Activated CD4-positive, alpha-beta T cell treated with anti-CD3 and anti-CD28 coated beads, Interleukin-2, amount 50 U/mL, for 1 hour (primary cell): ENCODE data around the gene AHDC1.

ENCODE experiments used
- DNase-seq: peaks from one replicate; pipeline ENCODE4 v3.0.0-alpha.2; 2020

The AHDC1 gene

DNA sequence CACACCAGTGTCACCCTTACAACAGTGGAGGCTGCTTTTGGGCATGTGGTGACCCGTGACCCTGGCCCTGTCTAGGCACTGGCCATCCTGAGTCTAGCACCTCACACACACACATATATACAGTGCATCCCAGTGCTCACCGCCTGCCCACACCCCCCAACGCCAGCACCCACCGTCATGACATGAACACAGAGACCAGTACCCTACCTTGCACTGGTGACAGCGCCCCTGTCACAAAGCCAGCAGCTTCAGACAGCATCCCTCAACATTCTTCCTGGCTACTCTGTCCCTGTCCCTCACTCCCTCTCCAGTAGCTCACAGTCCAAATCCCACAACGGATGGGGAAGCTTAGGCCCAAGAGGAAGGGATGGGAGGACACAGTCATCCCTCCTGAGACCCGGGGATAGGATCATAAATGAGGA is 27.1 kb downstream of the AHDC1 start:
- DNase-seq = no peak

DNA sequence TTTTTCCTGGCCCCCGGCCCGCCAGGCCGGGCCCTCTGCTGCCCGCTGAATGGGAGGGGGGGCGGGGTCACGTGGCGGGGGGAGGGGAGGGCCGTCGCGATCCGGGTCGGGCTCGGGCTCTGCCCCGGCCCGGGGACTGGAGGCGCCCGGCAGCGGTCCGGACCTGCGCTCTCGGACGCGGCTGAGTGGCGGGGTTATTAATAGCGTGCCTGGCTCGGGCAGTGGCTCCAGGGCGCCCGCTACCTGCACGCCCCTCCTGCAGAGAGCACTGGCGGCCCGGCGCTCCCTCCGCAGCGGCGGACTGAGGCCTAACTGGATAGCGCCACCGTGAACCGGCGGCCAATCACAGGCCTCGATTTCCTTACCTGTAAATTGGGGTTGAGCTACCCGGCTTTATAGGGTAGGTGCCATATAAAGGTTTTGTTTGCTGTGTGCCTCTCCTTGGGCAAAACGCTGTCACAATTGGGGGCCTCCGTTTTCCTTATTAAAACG is 28.1 kb downstream of the AHDC1 start:
- no peak for DNase-seq

DNA sequence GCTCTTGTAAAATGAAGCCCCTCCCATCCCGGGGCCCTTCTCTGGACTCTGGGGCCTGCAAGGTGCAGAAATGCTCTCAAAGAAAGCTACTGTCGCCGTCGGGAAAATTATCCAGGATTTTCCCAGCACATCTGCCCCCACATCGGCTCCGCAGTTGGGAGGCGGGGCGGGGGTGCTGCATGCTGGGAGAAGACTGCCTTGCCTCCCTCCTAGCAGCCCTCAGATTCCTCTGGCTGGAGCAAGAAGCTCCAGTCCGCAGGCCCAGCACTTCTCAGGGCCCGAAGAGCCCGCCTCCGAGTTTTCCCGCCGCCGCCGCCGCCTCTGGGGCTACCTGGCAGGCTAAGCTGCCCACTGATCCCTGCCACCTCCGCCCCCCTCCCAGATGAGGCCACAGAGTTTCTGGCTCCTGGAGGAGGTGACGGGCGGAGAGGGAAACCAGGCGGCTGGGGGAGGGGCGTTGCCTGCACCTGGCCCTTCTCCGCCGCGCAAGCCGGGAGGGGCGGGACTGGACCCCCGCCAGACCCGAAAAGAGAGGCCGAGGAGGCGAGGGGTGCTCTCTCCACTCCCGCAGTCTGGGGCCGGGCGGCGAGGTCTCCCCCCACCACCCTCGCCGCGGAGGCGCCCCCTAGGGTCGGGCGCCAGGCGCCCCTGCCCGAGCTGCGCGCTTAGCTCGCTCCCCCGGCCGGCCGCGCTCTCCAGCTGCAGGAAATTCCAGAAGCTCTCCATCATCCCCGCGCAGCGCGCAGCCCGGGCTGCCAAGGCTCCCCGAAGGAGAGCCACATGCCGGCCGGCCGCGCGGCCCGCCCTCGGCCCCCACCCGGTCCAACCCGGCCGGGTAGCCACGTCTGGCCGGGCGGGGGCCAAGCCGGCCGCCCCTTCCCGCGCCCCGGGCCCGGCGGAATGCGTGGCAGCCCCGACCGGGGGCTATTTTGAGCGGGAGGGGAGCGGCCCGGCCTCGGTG is 28.8 kb downstream of the AHDC1 start:
- DNase-seq = no peak

DNA sequence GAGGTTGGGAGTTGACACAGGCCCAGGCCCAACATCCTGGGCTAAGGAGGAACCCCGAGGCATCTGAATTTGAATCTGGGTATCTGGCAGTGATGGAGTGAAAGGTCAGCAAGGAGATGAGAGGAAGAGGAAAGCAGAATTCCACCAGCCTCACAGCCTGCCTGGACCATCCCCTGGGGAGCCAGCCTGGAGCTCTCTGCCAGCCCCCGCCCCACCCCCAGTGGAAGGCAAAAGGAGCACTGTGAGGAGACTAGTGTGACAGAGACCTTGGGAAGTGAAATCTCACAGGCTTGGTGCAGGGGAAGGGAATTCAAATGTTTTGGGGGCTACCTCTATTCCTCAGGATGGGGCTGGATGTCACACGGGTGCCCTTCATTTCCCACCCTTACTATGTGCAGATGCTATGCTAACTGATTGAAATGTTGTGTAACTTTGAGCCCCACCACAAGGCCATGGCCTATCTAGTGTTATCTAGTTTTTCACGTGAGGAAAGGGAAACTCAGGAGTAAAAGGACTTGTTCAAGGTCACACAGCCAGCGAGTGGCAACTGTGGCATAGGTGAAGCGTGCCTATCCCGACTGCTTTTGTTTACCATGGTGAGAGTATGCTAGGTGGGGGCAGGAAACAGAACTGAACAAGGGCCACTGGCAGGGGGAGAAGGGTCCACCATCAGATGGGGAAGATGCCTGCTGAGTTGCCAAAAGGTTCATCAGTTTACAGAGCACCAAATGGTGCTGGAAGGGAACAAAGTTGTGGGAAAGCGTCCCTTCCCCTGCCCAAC is 29.8 kb downstream of the AHDC1 start:
- DNase-seq = no peak

DNA sequence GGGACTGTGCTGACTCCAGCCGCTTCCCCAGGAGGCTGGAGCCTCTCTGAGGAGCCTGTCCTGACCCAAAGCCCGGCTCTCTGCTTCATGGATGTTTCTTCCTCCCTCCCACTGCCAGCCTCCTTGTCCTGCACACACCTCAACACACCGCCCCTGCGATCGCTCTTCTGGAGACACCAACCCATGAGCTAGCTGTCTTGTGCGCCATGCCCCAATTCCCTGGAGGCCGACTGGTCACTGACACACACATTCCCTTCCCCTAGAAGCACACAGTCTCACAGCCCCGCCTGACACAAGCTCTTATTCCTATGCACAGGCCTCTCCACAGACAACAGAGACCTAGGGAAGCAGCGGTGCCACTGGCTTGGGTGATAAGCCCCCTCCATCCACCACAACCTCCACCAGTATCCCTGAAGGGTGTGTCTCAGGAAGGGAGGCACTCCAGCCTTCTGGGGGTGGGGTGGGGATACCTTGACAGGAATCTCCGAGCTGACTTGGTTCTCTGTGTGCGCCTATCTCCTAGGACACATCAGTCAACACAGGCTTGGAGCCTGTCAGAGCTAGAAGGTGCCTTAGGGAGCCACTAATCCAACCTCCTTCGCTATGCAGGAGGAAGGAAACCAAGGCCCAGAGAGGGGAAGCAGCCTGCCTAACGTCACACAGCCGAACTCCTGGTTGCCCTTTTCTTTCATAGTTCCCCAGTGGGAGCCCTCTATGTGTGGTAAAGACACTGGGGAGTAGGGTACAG is 31.1 kb downstream of the AHDC1 start:
- DNase-seq = no peak

DNA sequence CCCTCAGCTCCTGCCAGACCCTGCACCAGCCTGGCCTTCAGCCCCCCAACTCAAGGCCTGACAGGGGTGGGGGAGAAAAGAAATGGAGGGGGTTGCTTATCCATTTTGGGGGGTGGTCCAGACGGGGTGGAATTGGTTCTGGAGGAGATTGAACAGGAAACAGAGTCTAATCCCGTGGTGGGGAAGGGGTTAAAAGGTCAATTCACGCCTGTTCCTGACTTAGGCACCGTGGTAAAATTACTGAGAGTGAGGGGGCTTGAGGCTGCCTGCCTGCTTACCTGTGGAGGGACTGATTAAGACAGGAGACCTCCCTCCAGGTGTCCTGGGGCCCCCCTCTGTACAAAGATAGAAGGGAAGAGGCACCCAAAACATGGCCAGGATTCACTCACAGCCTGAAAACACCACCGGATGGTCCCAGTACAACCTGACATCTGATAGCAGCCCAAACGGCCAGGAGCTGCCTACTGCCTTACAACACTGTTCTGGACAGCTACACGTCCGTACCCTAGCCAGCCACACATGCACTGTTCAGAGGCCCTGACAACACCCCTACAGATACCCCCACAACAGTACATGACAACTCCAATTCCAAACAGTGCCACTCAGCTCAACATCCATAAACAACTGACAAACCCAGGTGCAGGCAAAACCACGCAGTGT is 31.8 kb downstream of the AHDC1 start:
- no peak for DNase-seq

DNA sequence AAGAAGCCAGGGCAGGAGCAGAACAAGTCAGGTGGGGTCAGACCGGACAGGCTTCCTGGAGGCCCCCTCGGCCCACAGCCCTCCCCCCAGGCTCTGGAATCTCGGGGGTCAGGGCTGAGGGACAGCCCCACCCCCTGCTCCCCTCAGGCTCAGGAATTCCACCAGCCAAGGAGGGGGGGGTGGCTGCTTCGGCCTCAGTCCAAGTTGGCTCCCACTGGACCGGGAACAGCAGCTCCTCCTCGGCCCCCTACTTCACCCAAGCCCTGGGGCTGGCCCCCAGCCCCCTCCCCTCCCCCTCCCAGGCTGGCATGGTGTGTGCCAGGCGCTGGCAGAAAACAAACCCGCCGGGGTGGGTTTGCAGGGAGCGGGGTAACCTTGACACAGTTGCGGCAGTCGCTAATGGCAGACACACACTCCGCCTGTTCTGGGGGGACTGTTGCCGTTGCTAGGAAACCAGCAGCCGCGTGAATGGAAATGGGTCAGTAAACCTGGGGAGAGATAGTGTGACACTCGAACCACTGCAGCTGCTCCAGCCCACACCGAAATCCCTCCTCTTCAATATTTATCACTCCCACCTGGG is 32.4 kb downstream of the AHDC1 start:
- DNase-seq = no peak

DNA sequence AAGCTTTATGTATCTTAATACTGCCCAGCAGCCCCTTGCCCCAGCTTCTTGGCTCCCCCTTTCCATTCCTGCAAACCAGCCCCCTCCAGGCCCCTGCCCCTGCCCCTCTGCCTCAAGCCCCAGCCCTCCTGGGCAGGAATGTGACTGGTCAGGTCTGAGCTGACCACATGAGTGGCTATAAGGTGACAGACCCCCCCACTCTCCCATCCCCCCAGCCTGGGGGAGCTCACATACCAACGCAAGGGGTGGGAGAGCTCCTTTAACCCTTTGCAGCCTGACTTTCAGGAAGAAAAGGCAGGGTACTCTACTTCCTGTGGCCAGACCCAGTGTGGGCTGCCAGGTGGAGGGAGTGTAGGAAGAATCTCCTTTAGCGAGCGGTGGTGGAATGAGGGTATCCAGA is 33.2 kb downstream of the AHDC1 start:
- no peak for DNase-seq

DNA sequence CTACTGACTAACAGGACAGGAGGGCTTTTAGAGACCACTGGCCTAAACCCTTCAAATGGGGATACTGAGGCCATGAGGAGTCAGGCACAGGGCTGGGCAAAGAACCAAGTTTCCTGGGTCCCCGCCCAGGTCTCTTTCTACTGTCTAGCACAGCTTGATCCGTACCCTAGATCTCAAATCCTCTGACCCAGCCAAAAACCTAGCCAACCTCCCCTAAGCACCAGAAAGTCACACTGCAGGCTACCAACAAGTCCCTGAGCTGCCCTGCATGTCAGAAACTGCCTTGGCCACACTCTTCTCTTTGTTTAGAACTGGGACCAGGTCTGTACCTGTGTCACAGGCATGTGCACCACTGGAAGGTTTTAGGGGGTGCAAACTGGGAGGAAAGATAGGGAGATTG is 33.6 kb downstream of the AHDC1 start:
- DNase-seq = no peak

DNA sequence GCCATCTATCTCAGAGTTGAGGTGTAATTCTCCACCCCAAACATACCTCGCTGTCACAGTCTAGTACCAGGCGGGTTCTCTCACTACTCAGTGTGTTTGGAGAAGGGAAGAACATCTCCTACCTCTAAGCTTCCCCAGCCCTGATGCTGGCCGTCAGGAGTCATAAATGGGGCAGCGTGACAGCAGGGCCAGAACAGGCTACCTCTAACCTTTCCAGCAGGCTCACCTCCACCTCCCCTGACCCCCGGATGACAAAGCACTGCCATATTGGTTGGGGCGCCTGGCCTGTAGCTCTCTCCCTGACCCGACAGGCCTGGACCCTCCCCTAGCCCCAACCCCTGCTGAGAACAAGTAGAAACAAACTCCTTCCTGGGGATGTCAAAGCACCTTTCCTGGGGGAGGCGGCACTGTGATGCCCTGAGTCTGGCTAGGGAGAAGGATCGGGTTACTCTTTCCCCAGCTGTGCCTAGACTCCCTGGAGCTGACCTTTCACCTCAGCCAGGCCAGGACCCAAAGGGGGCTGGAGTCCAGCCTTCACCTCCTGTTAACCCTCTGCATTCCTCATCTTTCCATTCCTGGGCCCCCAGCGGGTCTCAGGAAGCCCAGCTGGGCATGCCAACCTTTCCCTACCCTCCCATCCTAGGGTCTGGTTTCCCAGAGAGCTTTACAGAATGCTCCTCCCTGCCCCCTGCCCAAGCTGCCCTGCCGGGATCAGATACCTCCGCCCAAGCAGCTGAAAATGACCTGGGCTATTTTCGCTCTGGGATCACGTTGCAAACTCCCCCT is 34.2 kb downstream of the AHDC1 start:
- no peak for DNase-seq

DNA sequence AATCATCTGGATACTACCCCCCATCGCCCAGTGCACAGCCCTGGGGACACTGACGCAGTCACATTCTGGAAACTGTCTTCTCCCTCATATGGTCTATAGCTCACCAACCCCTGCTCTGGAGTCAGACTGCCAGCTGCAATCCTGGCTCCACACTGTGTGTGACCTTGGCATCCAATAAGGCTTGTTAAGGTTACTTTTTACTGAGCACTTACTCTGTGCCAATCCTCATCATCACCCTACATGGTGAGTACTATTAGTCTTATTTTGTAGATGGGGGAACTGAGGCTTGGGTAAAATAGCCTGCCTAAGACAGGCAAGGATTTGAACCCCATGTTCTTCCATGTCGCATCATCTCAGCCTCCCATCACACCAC is 34.9 kb downstream of the AHDC1 start:
- DNase-seq = no peak

DNA sequence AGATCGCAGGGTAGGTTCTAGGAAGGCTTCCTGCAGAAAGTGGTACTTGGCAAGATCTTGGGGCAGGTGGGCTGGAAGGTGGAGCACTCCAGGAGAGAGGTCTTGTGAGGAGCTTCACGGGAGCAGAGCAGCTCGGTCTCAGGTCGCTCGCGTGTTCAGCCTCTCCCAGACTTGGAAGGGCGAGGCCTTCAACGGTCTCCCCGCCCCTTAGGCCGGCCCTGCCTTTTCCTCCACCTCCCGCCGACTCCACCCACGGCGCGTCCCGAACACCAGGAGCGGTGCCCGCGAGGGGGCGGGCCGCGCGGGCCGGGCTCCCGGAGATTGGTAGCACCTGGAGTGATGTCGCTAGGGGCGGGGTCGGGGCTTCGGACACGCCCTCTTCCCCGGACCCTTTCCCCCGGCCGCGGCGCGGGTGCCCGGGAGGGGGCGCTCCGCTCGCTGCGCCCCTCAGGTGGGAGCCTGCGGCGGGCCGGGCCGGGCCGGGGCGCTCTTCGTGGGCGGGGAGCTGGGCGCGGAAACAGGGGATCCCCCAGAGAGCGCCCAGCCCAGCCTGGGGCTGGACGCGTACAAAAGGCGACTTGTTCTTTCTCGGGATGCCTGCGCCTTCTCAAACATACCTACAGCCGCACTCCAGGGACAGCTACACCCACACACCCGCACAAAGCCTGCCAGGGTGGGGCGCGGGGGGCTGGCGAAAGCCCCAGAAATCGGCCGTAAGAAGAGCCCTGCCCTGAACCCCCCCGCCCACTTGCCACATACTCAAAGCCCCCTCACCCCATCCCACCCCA is 35.5 kb downstream of the AHDC1 start:
- DNase-seq = peak; percentile 91

DNA sequence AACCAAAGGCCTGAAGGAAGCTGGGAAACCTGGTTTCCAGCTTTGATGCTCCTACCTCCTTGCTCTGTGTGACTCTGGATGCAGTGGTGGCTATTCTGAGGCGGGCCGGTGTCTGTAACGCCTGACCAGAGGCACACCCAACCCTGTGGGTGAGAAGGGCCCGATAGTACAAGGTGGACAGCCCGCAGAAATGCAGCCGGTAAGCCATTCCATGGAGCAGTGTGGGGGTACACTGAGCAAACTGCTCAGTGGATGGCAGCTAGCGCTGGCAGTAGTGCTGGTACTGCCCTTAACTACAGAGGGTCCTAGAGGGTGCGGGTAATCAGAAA is 36.0 kb downstream of the AHDC1 start:
- no peak for DNase-seq

DNA sequence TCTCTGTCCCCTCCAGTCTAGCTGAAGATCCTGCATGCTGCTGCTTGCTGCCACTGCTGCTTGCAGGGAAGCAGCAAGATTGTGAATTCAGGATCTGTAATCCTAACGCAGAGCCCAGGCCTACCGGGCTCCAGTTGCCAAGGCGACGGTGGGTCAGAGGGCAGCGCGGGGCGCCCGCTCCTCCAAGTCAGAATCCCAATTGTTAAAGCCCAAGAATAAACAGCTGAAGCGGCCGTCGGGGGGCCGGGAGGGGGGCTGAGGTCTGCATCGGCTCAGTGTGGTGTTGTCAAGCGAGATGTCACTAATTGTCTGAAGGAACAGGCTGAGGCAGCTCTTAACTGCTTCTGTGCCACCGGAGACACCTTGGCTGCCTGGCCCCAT is 36.8 kb downstream of the AHDC1 start:
- no peak for DNase-seq

DNA sequence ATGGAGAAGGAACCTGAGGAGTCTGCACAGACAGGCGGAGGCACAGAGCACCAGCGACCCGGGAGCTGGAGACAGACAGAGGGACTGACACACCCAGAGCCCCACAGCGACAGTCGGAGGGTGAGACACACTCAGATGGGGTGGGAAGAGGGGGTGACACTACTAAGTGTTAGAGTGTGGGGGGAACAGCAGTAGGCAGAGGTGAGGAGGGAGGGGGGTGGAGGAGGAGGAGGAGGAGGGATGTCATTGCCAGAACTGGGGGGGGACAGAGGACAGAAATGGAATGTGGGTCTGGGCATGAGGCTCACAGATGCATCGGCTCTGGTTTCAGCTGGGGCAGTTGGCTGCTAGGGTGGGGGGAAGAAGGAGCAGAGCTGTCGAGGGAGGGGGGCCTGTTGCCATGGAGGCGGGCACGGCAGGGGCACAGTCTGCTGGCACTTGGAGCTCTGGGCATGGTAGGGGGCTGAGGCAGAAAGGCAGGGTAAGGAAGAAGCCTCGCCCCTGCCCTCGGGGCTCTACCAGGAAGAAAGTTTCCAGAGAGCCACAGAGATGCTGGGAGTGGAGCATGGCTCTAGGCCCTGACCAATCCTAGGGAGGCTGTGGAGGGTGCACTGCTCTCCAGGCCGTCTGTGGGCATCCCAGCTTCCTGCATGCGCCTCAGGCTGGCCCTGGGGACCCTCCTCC is 37.3 kb downstream of the AHDC1 start:
- DNase-seq = no peak

DNA sequence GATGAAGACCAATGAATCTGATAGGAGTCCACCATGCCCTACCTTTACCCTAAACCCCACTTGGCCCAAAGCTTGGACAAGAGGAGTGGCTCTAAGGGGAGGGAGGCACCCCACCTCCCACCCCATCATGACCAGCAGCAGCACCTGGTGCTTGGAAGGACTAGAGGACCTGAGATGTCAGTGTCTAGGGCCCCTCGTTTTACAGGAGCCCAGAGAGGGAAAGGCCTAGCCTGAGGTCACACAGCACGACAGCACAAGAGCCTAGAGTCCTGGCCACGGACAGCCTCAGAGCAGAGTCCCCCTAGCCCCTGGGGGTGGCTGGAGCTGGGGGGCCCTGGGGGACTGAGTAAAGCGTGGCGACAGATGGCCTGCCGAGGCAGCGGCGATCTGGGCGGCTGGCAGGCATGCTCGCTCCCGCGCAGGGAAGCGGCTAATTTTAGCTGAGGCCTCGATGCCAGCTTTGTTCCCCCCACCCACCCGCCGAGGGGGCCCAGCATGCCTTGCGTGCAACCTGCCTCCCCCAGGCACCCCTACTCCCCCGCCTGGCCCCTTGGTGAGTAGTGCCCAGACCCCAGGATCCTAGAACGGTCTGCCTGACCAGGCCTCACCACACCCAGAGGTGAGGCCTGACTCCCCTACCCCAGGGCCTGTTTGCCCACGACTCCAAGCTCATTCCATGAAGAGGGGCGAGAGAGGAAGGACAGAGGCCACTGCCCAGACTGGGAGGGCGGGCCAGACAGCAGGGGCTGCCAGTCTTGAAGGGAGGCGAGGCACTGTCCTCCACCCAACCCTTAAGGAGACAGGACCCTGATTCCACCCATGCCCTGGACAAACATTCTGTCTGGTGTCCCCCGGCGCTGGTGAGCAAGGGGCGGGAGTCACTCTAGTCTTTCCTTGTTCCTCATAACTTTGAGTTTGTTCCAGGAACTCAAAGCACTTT is 39.0 kb downstream of the AHDC1 start:
- no peak for DNase-seq

DNA sequence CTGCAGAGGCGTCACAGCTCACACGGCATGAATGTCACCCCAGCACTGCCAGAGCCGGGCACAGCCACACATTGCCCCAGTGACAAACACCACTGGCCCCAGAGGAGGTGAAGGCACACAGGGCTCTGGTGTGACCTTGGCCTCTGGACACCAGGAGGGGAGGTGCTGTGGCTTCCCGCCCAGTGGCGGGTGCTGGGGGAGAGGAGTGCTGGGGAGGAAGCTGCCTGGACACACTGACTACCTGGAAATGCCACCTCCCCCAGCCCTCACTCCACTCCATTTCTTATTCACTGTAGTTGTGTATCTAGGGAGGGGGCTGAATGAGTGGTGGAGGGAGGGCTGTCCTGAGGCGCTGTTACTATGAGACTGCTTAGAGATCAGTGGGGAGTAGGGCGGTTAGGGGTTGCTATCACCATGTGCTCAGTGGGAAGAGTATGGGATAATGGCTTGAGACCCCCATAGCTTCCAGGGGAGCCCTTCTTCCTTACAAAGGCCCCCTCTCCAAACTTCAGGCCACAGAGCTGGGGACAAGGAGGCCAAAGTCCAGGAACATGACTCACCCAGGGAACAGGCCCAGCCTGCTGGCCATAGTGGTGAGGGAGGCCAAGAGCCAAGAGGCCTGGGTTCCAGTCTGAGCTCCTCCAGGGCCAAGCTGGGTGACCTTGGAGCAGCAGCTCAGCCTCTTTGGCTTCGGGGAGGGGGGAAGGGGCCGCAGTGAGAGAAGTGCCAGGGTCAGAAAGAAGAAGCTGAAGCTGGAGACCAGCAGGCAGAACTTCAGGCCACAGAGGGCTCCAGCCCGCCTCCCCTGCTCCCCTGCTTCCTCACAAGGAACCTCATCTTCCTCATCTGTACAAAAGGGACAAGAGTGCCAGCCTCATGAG is 40.1 kb downstream of the AHDC1 start:
- no peak for DNase-seq

DNA sequence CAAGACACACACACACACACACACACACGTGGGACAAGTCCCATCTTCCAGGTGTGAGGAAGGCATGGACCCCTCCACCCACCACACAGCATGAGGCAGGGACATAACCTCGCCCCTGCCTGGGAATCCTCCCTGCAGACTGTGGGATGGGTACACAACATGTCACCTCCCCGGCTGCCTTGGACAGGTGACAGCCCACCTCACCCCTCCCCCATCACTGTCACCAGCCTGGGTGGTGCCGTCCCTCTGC is 40.7 kb downstream of the AHDC1 start:
- DNase-seq = no peak
